Measurements from ENCODE around the gene KIRREL1.

The KIRREL1 gene

DNA sequence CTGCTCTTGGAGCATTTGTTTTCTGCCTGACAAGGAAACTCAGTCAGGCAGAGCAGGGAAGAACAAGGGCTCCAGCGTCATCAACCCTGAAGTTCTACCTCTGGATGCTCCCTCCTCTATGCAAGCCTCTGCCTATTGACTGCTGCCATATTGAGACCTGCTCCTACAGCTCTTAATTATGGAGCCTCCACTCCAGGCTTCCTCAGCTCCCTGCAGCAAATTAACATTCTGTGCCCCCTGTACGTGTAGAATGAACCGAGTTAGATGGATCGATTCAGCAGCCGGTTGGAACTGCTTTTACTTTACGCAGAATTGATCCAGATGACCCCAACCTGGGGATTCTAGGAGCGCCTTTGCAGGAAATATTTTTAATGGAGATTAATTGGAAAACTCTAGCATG, 68.7 kb downstream of the KIRREL1 start:
- in situ Hi-C loops (cut with MboI; ENCODE audit: low sequenced_read_pairs): no loop called here

DNA sequence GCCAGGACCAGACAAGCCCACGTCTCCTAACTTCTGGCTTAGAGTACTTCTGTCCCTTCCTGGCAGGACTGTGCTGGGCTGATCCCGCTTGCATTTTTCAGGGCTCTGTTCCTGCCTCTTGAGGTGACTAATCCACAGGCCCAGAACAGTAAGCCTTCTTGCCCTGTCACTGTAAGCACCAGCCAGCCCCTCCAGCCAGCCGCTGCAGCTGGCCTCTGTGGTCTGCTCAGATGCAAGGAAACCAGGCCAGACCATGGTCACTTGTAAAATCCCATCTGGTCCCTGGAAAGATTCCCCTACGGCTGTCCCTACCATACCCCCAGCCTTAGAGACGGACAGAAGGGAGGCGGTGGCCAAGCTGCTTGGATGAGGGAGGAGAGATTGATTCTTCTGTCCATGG, 74.2 kb downstream of the KIRREL1 start:
- in situ Hi-C loops (cut with MboI; ENCODE audit: low sequenced_read_pairs): no loop called here

DNA sequence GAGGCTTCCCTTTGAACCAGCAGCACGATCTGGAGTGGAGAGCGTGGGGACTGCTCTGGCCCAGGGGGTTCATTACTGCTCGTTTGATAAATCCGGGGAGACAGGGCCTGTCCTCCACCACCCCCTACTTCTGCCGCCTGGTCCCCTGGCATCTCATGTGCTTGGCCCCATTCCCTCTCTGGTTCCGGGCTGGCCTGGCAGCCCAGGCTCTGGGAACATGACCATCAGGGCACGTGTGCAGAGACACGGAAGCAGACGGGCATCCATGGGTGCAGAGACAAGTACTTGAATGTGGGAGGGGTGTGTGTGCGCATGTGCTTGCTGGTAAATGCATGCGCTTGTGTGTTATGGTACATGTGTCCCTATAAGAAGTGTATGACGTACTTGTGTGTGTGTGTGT, 75.5 kb downstream of the KIRREL1 start:
- in situ Hi-C loops (cut with MboI; ENCODE audit: low sequenced_read_pairs): no loop called here

DNA sequence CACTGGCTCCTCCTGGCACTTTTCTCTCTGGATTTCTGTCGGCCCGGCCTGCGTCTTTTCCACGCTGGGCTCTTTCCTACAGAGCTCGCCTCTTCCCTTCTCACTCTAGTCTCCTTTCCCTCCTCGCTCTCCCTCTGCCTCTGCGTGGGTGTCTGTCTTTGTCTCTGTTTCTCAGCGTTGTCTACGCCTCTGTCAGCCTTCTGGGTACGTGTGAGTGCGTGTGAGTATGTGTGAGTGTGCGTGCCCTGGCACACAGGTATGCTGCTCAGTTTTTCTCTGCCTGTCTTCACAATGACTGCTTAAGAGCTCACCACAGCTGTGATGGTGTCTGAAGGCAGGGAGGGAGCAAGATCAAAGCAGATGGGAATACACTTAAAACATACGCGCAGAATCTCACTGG, 77.7 kb downstream of the KIRREL1 start:
- in situ Hi-C loops (cut with MboI; ENCODE audit: low sequenced_read_pairs): no loop called here

DNA sequence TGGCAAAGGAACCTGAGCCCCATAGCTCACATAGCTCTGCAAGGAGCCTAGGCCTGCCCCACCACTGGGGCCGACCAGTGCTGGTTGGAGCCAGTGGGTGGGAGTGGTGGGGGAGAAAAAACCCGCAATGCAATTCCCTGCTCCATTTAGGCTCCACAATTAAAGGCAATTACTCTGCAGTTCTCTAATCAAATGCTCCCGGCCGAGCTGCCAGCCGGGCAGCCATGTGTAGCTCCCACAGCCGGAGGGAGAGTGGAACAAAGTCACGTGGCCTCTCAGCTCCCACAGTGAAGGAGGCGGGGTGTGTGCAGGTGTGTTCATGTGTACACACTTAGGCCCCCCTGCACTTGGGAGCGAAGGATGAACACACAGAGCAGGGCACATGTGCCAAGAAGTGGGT, 81.6 kb downstream of the KIRREL1 start:
- in situ Hi-C loops (cut with MboI; ENCODE audit: low sequenced_read_pairs): no loop called here

DNA sequence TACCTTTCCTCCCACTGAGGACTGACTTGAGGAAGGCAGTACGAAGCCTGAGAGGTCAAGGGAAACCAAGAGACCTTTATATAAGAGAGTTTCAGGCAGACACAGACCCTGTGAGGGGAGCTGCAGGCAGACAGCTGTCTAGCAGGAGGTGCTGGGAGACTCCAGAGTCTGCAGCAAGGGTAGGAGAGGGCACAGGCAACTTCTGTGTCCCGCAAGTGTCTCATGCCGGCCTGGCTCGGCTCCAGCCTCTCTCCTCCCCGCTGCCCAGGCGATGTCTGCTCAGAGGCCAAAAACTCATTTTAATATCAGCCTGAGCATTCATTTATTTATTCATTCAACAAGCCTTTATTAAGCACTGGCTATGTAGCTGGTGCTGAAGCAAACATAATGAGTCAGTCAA, 83.0 kb downstream of the KIRREL1 start:
- in situ Hi-C loops (cut with MboI; ENCODE audit: low sequenced_read_pairs): no loop called here

DNA sequence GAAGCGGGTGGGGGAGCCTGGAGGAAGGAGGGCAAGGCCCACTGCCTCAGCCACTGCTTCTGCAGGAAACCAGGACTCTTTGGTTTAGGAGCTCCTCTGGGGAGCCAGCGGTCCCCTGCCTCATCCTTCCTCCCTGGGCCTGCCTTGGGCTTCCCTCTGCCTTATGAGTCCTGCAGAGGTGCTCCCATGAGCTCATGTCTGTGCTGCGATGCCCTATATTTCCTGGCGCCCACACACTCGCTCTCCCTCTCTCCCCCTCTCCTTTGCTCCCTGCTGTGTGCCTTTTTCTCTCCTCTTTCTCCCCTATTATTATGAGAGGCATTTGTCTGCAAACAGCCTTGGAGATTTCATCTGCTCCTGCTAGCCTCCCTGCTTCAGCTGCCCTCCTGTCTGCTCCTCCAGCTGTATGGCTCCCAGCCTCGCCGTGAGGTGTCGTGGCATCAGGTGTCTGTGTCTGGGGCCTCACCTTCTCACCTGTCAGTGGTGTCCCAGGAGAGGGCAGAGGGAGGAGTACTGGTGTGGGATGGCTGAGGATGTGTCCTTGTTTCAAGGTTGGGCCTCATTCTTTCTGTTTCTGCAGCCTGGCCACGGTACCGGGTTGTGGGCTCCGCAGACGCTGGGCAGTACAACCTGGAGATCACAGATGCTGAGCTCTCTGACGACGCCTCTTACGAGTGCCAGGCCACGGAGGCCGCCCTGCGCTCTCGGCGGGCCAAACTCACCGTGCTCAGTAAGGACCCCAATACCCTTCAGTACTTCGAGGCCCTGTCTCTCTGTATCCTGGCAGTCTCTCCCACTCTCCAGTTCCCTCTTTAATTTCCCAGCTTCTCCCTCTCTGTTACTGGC, 84.2 kb downstream of the KIRREL1 start:
- in situ Hi-C loops (cut with MboI; ENCODE audit: low sequenced_read_pairs): no loop called here

DNA sequence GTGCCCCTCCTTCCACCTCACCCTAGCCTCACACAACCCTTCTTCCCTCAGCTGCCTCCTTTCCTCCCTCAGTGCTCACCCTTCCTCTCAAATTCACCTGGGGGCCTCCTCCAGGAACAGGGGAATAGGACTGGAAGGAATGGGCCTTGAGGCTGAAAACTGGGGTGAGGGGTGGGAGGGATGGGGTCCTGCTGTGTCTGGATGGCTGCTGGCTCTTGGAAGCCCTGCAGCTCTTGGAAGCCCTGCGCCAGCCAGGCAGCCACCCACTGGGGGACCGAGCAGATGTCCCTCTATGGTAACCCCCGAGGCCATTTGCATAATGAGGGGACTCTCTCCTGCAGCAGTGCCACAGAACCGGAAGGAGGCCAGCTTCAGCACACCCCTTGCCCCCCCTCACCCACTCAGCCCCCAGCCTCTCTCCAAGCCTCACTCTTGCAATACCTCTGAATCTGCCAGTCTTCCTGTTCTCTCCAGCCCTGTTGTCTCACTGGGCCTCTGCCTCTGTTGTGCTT, 85.2 kb downstream of the KIRREL1 start:
- in situ Hi-C loops (cut with MboI; ENCODE audit: low sequenced_read_pairs): no loop called here

DNA sequence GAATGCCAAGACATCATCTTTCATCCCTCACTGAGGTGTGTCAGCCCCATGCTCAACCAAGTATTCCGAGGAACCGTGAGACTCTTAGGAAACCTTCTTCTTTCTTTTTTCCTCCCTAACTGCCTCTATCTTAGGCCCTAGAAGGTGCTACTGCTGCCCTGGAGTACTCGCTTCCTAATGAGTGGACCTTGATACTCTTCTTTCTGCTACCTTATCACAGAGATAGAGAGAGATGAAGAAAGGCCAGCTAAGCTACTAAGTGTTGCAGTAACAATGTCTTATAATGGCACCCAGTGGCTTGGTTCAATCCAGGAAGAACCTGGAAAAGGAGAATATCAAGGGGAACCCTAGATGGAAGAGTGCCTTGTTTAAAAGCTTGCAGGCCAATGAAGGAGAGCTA, 86.6 kb downstream of the KIRREL1 start:
- in situ Hi-C loops (cut with MboI; ENCODE audit: low sequenced_read_pairs): no loop called here

DNA sequence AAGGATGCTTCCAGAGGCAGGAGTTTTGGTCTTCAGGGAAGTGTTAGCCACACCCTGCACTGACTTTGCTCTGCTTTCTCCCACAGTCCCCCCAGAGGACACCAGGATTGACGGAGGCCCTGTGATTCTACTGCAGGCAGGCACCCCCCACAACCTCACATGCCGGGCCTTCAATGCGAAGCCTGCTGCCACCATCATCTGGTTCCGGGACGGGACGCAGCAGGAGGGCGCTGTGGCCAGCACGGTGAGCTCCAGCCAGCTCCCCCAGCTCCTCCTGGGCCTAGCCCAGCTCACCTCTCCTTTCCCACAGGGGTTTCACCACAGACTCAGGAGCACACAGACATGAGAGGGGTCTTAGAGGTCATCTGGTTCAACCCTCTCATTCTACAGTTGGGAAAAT, 90.9 kb downstream of the KIRREL1 start:
- in situ Hi-C loops (cut with MboI; ENCODE audit: low sequenced_read_pairs): no loop called here

DNA sequence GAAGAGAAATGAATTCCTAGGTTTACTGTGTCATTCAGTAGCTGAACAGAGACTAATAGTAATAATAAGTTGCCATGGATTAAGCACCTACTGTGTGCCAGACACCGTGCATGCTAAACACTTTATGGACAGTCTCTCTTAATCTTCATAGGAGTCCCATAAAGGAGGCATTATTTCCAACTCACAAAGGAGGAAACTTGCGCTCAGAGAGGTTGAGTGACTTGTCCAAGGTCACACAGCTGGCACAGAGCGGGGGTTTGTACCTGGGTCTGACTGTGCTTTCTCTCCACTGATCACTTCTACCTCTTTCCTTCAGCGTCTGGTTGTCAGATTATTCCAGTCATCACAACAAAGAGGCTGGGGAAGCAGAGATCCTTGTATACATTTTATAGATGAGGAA, 91.3 kb downstream of the KIRREL1 start:
- in situ Hi-C loops (cut with MboI; ENCODE audit: low sequenced_read_pairs): no loop called here

DNA sequence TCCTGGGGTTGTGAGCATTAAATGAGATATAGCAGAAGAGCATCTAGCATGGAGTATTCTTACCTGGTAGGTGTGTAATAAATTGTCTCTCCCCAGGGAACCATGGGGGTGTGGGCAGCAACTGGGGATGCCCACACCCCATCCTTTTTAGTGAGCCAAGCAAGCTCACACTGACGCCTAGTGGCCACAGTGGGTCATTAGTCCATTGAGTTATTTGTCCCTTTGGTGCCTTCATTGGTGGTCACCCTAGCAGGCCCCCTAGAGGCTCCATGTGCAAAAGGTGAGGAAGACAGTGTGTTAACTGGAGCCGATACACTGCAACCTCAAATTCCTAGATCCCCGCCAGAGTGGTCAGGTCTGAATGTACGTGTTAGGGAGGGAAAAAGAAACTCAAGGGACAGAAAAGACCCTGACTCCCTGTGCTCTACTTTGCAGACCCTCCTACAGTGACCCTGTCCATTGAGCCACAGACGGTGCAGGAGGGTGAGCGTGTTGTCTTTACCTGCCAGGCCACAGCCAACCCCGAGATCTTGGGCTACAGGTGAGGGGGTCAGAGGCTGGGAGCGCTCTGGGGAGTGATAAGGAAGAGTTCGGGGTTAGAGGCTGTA, 94.0 kb downstream of the KIRREL1 start:
- in situ Hi-C loops (cut with MboI; ENCODE audit: low sequenced_read_pairs): no loop called here

DNA sequence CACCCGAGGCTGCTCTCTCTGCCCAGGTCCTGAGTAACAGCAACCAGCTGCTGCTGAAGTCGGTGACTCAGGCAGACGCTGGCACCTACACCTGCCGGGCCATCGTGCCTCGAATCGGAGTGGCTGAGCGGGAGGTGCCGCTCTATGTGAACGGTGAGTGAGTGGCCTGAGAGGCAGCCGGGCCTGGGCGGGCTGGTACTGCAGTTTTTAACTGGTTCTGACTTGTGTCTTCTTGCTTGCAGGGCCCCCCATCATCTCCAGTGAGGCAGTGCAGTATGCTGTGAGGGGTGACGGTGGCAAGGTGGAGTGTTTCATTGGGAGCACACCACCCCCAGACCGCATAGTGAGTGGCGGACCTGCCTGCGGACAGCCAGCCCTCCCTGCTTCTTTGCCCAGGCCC, 96.0 kb downstream of the KIRREL1 start:
- in situ Hi-C loops (cut with MboI; ENCODE audit: low sequenced_read_pairs): no loop called here

DNA sequence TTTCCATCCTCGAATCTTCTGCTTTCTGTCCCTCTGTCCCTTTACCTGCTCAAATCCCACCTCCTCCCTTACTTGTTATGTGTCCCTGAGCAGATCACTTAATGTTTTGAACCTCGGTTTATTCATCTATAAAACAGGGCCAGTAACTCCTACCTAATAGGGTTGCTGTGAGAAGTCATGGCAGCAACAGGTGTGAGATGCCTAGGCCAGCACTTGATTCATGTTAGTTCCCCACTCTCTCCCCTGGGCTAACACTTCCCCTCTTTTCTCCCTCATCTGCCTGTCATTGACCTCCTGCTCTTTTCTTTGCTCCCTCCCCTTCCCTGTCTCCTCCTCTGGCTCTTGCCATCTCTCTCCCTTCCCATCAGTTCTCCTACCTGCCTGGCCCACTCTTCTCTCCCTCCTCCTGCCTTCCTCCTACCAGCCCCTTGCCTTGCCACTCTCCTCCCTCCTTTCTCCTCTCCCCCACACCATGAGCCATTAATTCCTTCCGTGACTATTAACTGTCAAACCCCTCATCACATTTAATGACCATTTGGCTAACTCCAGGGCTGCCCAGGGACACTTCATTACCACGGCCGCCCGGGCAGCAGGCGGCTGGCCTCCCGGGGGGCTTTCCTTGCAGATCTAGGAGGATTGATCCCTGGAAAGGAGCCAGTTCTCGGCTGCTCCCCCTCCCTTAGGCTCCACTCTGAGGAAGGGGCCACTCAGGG, 96.6 kb downstream of the KIRREL1 start:
- in situ Hi-C loops (cut with MboI; ENCODE audit: low sequenced_read_pairs): no loop called here

DNA sequence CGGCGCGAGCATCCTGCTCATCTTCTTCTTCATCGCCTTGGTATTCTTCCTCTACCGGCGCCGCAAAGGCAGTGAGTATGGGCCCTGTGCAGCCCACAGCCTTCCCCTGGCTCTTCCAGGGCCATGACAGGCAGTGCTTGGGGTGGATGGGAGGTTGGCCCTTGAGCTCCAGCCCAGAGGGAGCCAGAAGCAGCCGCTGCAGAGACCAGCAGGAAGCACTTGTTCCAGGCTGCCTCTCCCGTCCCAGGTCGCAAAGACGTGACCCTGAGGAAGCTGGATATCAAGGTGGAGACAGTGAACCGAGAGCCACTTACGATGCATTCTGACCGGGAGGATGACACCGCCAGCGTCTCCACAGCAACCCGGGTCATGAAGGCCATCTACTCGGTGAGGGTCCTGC, 99.9 kb downstream of the KIRREL1 start:
- in situ Hi-C loops (cut with MboI; ENCODE audit: low sequenced_read_pairs): no loop called here

DNA sequence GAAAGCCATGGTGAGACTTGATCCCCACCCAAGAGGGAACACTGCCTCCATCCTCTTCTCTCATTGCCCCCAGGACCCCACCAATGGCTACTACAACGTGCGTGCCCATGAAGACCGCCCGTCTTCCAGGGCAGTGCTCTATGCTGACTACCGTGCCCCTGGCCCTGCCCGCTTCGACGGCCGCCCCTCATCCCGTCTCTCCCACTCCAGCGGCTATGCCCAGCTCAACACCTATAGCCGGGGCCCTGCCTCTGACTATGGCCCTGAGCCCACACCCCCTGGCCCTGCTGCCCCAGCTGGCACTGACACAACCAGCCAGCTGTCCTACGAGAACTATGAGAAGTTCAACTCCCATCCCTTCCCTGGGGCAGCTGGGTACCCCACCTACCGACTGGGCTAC, 101.1 kb downstream of the KIRREL1 start:
- in situ Hi-C loops (cut with MboI; ENCODE audit: low sequenced_read_pairs): no loop called here

DNA sequence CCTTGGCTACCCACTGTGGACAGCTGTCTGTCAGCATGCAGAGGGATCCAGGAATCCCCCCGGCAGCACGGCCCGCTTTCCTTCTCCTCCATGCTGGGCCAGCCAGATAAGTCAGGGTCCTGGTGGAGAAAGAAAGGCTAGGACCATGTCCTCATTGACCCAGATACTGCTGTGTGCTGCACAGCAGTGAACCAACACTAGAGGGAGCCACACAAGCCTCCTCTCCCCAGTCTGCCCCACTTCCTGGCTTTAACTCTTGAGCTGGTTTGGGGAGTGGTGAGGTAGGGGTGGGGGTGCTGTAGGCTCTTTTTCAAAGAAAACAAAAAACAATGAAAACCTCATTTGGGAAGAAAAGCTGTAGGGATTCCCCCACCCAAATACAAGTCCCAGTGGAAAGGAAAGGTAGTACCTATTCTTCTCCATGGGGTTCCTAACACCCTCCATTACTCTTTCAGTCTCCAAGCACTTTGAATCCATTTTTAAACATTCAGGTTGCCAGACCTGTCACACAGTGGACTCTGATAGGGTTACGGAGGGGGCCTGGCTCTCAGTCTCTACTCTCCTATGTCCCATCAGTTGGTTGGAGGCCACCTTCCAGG, 102.4 kb downstream of the KIRREL1 start:
- in situ Hi-C loops (cut with MboI; ENCODE audit: low sequenced_read_pairs): no loop called here

DNA sequence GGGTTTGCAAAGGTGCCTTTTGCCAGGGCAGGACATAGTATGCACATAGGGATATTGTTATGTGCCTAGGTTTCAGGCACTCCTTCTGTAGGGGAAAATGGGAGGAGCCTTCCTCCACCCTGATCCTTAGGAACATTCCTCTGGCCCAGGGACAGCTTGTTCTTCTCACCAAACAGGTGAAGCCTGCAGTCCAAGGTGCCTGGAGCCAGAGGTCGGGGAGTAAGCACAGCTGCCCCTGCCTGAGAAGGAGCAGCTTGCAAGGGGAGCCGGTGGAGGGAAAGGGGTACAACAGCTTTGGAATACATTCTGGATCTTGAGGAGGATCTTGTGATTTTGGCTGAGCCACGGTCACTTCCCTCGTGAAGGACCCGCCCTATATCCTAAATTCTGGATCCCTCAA, 104.8 kb downstream of the KIRREL1 start:
- in situ Hi-C loops (cut with MboI; ENCODE audit: low sequenced_read_pairs): no loop called here

DNA sequence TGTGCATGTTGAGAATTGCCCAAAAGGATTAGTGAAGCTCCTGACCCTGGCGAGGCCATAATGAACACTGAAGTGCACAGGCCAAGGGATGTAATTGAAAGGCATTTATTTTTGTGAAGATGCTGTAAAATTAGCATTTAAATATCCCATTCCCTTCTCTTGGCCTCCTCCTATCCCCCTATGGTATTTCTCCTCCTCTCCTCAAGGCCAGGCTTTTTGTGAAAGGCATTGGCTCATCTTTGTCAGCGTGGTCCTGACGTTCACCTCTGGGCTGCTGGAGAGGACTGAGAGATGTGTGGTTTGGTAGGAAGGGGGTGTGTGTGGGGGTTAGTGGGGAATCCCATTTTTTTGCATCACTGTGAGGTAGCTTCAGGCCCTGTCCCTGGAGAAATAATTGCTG, 105.7 kb downstream of the KIRREL1 start:
- in situ Hi-C loops (cut with MboI; ENCODE audit: low sequenced_read_pairs): no loop called here

DNA sequence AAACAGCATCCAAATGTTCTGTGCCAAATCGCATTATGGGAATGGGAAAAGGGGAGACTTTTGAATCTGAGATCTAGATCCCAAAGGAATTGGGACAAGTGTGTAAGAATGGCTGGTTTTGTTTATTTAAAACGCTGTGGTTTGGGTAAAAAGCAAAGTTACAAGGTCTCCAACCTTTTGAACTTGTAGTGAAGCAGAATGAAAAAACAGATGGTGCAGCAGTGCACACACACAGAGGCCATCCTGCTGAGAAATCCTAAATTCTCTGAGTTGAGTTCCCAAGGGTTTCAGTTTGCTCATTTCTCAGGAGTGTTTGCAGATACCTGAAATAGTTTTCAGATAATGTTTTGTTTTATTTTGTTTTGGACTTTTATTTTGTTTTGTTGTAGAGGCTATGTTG, 107.1 kb downstream of the KIRREL1 start:
- in situ Hi-C loops (cut with MboI; ENCODE audit: low sequenced_read_pairs): no loop called here

DNA sequence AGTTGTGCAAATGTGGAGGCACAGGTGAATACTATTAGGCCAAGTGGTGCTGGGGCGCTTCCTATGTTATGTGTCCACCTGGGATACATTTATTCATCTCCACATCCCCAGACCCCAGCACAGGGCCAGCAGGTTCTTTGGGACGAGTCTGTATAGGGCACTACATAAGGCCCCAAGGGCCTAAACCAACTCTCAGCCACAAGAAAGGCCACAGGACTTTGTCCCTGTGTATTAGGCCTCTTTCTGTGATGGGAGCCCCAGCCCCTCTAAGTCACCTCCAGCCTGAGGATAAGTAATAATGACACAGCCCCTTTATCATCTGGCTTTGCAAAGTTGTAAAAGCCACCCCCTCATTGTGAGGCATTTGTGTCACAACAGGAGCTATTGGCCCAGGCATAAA, 108.0 kb downstream of the KIRREL1 start:
- in situ Hi-C loops (cut with MboI; ENCODE audit: low sequenced_read_pairs): no loop called here

DNA sequence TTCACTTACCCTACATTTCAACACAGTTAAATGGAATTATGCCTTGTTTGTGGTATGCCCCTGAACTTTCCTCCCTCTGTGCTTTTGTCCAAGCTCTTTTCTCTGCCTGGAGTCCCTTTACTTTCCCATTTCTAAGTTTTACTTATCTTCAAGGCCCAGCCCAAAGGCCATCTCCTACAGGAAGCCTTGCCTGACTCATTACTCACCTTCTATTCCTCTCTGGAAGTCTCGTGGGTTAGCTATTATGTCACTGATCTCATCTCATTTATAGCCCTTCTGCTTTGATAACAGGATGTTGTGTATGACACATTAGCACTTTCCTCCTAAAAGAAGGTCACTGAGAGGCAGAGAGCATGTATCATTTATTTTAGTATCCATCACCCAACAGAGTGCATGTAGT, 108.5 kb downstream of the KIRREL1 start:
- in situ Hi-C loops (cut with MboI; ENCODE audit: low sequenced_read_pairs): no loop called here
